BLaER1 treated with 17β-estradiol and CSF1 and Interleukin-3, amounts not matched to agents 10 nM and 100 nM (cell line): ENCODE data around the gene ZP4.

Experiments used
- H3K27ac ChIP-seq, 11 experiments: shearing (Covaris generic); formaldehyde crosslinking; 2 replicates each; pipeline ENCODE4 v1.8.1; 2022
- H3K27me3 ChIP-seq, 11 experiments: shearing (Covaris generic); formaldehyde crosslinking; 2 replicates each; pipeline ENCODE4 v1.8.1; 2022
- H3K36me3 ChIP-seq, 11 experiments: shearing (Covaris generic); formaldehyde crosslinking; 2 replicates each; pipeline ENCODE4 v1.8.1; 2022
- H3K4me1 ChIP-seq, 10 experiments: shearing (Covaris generic); formaldehyde crosslinking; 2 replicates each; pipeline ENCODE4 v1.8.1; 2022
- H3K4me2 ChIP-seq, 11 experiments: shearing (Covaris generic); formaldehyde crosslinking; 2 replicates each; pipeline ENCODE4 v1.8.1; 2022
- H3K4me3 ChIP-seq, 10 experiments: shearing (Covaris generic); formaldehyde crosslinking; 2 replicates each; pipeline ENCODE4 v1.8.1; 2022
- H3K9ac ChIP-seq, 11 experiments: shearing (Covaris generic); formaldehyde crosslinking; 2 replicates each; pipeline ENCODE4 v1.8.1; 2022
- H3K9me3 ChIP-seq, 11 experiments: shearing (Covaris generic); formaldehyde crosslinking; replicated peaks in 1 of 11; 2 replicates each; pipeline ENCODE4 v1.8.1; 2022
- H4K20me1 ChIP-seq, 11 experiments: shearing (Covaris generic); formaldehyde crosslinking; 2 replicates each; pipeline ENCODE4 v1.8.1; 2022
- Cebpa-rat ChIP-seq, 11 experiments: shearing (Covaris generic); IDR thresholded peaks; 2 replicates each; pipeline ENCODE4 v1.8.1; 2022

Gene ZP4

GRCh38 chr1:237910834-237911233 is 20.1 kb upstream of the ZP4 start:
- H3K9ac ChIP-seq, result no peak overlapping the region

GRCh38 chr1:237903961-237904360 is 13.2 kb upstream of the ZP4 start:
- no peaks in the 10 kb centered on the region for H4K20me1 ChIP-seq
- no peaks in the 10 kb centered on the region for H3K36me3 ChIP-seq
- H3K4me2 ChIP-seq, result no peak overlapping the region
- no peaks in the 10 kb centered on the region for H3K27me3 ChIP-seq
- no peak for TF ChIP-seq Cebpa-rat (IDR thresholded peaks at IDR 0.05)
- no peaks in the 10 kb centered on the region for H3K9me3 ChIP-seq
- H3K27ac ChIP-seq, result no peak overlapping the region
- no peak overlapping the region for H3K4me3 ChIP-seq
- no peak overlapping the region for H3K9ac ChIP-seq
- H3K4me1 ChIP-seq, result no peaks in the 10 kb centered on the region

More at GRCh38 chr1:237910834-237911233, 20.1 kb upstream of the ZP4 start:
- peaks cover 10 to 23% (median 15%) of the 10 kb centered on the region in 11 experiments; a peak in 17 of 22 replicates for H3K9me3 ChIP-seq
- no peak overlapping the region for H3K4me2 ChIP-seq
- no peak overlapping the region for H3K27ac ChIP-seq
- H3K4me1 ChIP-seq, result no peaks in the 10 kb centered on the region
- no peak overlapping the region for H3K4me3 ChIP-seq
- no peaks in the 10 kb centered on the region for H4K20me1 ChIP-seq
- TF ChIP-seq Cebpa-rat (IDR thresholded peaks at IDR 0.05), result no peak
- H3K36me3 ChIP-seq, result no peaks in the 10 kb centered on the region
- no peaks in the 10 kb centered on the region for H3K27me3 ChIP-seq

- no peaks in the 10 kb centered on the region for H3K36me3 ChIP-seq
- no peaks in the 10 kb centered on the region for H3K9me3 ChIP-seq
- H3K4me1 ChIP-seq, result no peaks in the 10 kb centered on the region
- H3K4me3 ChIP-seq, result no peak overlapping the region
- H3K27me3 ChIP-seq, result no peaks in the 10 kb centered on the region
- H4K20me1 ChIP-seq, result no peaks in the 10 kb centered on the region
- H3K27ac ChIP-seq, result no peak overlapping the region
- no peak overlapping the region for H3K4me2 ChIP-seq
- no peak overlapping the region for H3K9ac ChIP-seq
- no peak for TF ChIP-seq Cebpa-rat (IDR thresholded peaks at IDR 0.05)
Measured at GRCh38 chr1:237902960-237903743, 12.4 kb upstream of the ZP4 start.

GRCh38 chr1:237901299-237901934 is 10.7 kb upstream of the ZP4 start:
- H3K27ac ChIP-seq, result no peak overlapping the region
- no peaks in the 10 kb centered on the region for H3K27me3 ChIP-seq
- H3K36me3 ChIP-seq, result no peaks in the 10 kb centered on the region
- H3K9ac ChIP-seq, result no peak overlapping the region
- no peaks in the 10 kb centered on the region for H3K9me3 ChIP-seq
- no peaks in the 10 kb centered on the region for H3K4me1 ChIP-seq
- no peak overlapping the region; a peak in 1 of 22 replicates for H3K4me2 ChIP-seq
- no peak overlapping the region for H3K4me3 ChIP-seq
- TF ChIP-seq Cebpa-rat (IDR thresholded peaks at IDR 0.05), result no peak
- no peaks in the 10 kb centered on the region for H4K20me1 ChIP-seq

GRCh38 chr1:237895630-237896029 is 4.9 kb upstream of the ZP4 start:
- Histone ChIP-seq H3K36me3 (no peaks in the 10 kb centered on the region), H3K27ac (no peak overlapping the region), H3K27me3 (no peaks in the 10 kb centered on the region), H3K4me2 (no peak overlapping the region), H4K20me1 (no peaks in the 10 kb centered on the region), H3K9me3 (no peaks in the 10 kb centered on the region), H3K9ac (no peak overlapping the region), H3K4me1 (no peaks in the 10 kb centered on the region), H3K4me3 (no peak overlapping the region)
- no peak for TF ChIP-seq Cebpa-rat (IDR thresholded peaks at IDR 0.05)

- Histone ChIP-seq H3K4me2 (no peak overlapping the region), H3K27me3 (no peaks in the 10 kb centered on the region), H3K9ac (no peak overlapping the region), H3K4me3 (no peak overlapping the region), H4K20me1 (no peaks in the 10 kb centered on the region), H3K27ac (no peak overlapping the region), H3K9me3 (no peaks in the 10 kb centered on the region), H3K36me3 (no peaks in the 10 kb centered on the region), H3K4me1 (no peaks in the 10 kb centered on the region)
- no peak for TF ChIP-seq Cebpa-rat (IDR thresholded peaks at IDR 0.05)
Measured at GRCh38 chr1:237894131-237894530, 3.4 kb upstream of the ZP4 start.

GRCh38 chr1:237891979-237892378 is 1.3 kb upstream of the ZP4 start:
- H3K4me3 ChIP-seq, result no peak overlapping the region
- no peaks in the 10 kb centered on the region for H3K4me1 ChIP-seq
- no peaks in the 10 kb centered on the region for H3K27me3 ChIP-seq
- TF ChIP-seq Cebpa-rat (IDR thresholded peaks at IDR 0.05), result no peak
- no peaks in the 10 kb centered on the region for H3K36me3 ChIP-seq
- H3K27ac ChIP-seq, result no peak overlapping the region
- H3K4me2 ChIP-seq, result no peak overlapping the region
- H3K9me3 ChIP-seq, result no peaks in the 10 kb centered on the region
- no peaks in the 10 kb centered on the region for H4K20me1 ChIP-seq
- H3K9ac ChIP-seq, result no peak overlapping the region

- Histone ChIP-seq H3K27me3 (no peaks in the 10 kb centered on the region), H3K9ac (no peak overlapping the region), H3K9me3 (no peaks in the 10 kb centered on the region), H3K4me2 (no peak overlapping the region), H3K36me3 (no peaks in the 10 kb centered on the region), H4K20me1 (no peaks in the 10 kb centered on the region), H3K4me3 (no peak overlapping the region), H3K27ac (no peak overlapping the region), H3K4me1 (no peaks in the 10 kb centered on the region)
- no peak for TF ChIP-seq Cebpa-rat (IDR thresholded peaks at IDR 0.05)
Measured at GRCh38 chr1:237891266-237891665, 544 bp upstream of the ZP4 start.

GRCh38 chr1:237890416-237890815 is 306 bp downstream of the ZP4 start:
- H3K9ac ChIP-seq, result no peak overlapping the region

GRCh38 chr1:237888143-237888542 is 2.6 kb downstream of the ZP4 start:
- no peaks in the 10 kb centered on the region for H3K27me3 ChIP-seq
- no peak overlapping the region for H3K27ac ChIP-seq
- H3K36me3 ChIP-seq, result no peaks in the 10 kb centered on the region
- no peak overlapping the region for H3K4me2 ChIP-seq
- H3K4me3 ChIP-seq, result no peak overlapping the region
- TF ChIP-seq Cebpa-rat (IDR thresholded peaks at IDR 0.05), result no peak
- no peak overlapping the region for H3K9ac ChIP-seq
- no peaks in the 10 kb centered on the region for H3K9me3 ChIP-seq
- no peaks in the 10 kb centered on the region for H4K20me1 ChIP-seq
- no peaks in the 10 kb centered on the region for H3K4me1 ChIP-seq

More at GRCh38 chr1:237890416-237890815, 306 bp downstream of the ZP4 start:
- Histone ChIP-seq H3K4me2 (no peak overlapping the region), H3K27me3 (no peaks in the 10 kb centered on the region), H3K27ac (no peak overlapping the region), H3K36me3 (no peaks in the 10 kb centered on the region), H3K4me1 (no peaks in the 10 kb centered on the region), H3K4me3 (no peak overlapping the region), H3K9me3 (no peaks in the 10 kb centered on the region), H4K20me1 (no peaks in the 10 kb centered on the region)
- TF ChIP-seq Cebpa-rat (IDR thresholded peaks at IDR 0.05), result no peak
